ENCODE results near the gene ZFYVE26.

The ZFYVE26 gene

DNA sequence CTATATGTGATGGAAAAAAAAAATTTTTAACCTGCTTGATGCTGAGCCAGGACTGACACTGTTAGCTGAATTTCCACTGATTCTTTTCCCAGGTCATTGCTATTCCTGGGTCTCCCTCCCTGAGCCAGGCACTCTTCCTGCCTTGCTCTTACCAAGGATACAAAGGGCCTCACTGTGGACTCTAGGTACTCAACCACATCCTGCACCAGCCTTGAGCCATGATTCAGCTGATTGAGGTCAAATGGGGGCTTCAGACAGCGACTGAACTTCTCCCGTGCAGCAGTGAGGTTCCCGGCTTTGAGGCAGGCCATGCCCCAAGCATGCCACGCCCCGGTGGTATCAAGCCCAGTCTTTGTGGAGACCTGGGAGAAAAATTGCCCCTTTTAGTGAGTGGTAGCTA, 54.3 kb downstream of the ZFYVE26 start:
- no peak for DNase-seq (ENCODE audit: low read depth)
- no peak overlapping the region for H3K4me3 ChIP-seq (ENCODE audit: low read depth, low read length)
- in situ Hi-C loops (cut with HindIII; ENCODE audit: low sequenced_read_pairs), result no loop called here
- TF ChIP-seq CTCF (IDR thresholded peaks at IDR 0.05; ENCODE audit: low read depth, low read length, missing control alignments), result no peak

- no peak overlapping the region for H3K4me3 ChIP-seq (ENCODE audit: low read depth, low read length)
- in situ Hi-C loops (cut with HindIII; ENCODE audit: low sequenced_read_pairs), result no loop called here
- no peak for DNase-seq (ENCODE audit: low read depth)
- no peak for TF ChIP-seq CTCF (IDR thresholded peaks at IDR 0.05; ENCODE audit: low read depth, low read length, missing control alignments)
Measured at GRCh38 chr14:67759916-67760315, 56.5 kb downstream of the ZFYVE26 start.

DNA sequence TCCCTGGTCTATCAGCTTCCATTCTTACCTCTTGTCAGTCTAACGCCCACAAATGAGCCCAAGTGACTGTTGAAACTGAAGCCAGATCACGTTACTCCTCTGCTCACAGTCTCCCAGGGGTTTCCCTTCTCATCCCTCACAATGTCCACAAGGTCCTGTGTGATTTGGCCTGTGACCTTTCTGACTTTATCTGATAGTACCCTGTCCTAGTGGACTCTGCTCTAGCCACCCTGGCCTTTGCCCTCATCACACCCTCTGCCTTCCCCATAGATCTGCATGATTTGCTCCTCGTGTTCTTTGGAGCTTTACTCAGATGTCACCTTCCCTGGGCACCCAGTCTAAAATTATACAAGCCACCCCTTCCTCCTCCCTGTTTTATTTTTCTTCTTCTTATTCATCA, 59.2 kb downstream of the ZFYVE26 start:
- TF ChIP-seq CTCF (IDR thresholded peaks at IDR 0.05; ENCODE audit: low read depth, low read length, missing control alignments), result no peak

GRCh38 chr14:67756496-67756895, 59.9 kb downstream of the ZFYVE26 start:
- in situ Hi-C loops (cut with HindIII; ENCODE audit: low sequenced_read_pairs), result no loop called here
- DNase-seq (ENCODE audit: low read depth), result no peak
- TF ChIP-seq CTCF (IDR thresholded peaks at IDR 0.05; ENCODE audit: low read depth, low read length, missing control alignments), result no peak
- H3K4me3 ChIP-seq (ENCODE audit: low read depth, low read length), result no peak overlapping the region

More for the DNA sequence above, 59.2 kb downstream of the ZFYVE26 start:
- in situ Hi-C loops (cut with HindIII; ENCODE audit: low sequenced_read_pairs), result no loop called here
- H3K4me3 ChIP-seq (ENCODE audit: low read depth, low read length), result no peak overlapping the region
- DNase-seq (ENCODE audit: low read depth), result no peak

GRCh38 chr14:67749341-67750084, 66.9 kb downstream of the ZFYVE26 start:
- TF ChIP-seq CTCF (IDR thresholded peaks at IDR 0.05; ENCODE audit: low read depth, low read length, missing control alignments), result no peak

GRCh38 chr14:67748312-67748711, 68.1 kb downstream of the ZFYVE26 start:
- in situ Hi-C loops (cut with HindIII; ENCODE audit: low sequenced_read_pairs), result no loop called here
- H3K4me3 ChIP-seq (ENCODE audit: low read depth, low read length), result no peak overlapping the region
- no peak for TF ChIP-seq CTCF (IDR thresholded peaks at IDR 0.05; ENCODE audit: low read depth, low read length, missing control alignments)
- DNase-seq (ENCODE audit: low read depth), result no peak

More at GRCh38 chr14:67749341-67750084, 66.9 kb downstream of the ZFYVE26 start:
- peak; percentile 15 for DNase-seq (ENCODE audit: low read depth)
- in situ Hi-C loops (cut with HindIII; ENCODE audit: low sequenced_read_pairs), result no loop called here
- no peak overlapping the region for H3K4me3 ChIP-seq (ENCODE audit: low read depth, low read length)
